Kasumi-1 (cell line): ENCODE results near the gene FKBP6.
"Not testable (repeated sequence)": the region's sequence is repeated elsewhere in the genome, so short reads cannot be mapped to it uniquely, and the experiment has no call there.

Experiments used
- DNase-seq, 2 experiments: peaks; one replicate each; lab custom pipeline; 2025; lab: John Stamatoyannopoulos, UW

The FKBP6 gene

DNA sequence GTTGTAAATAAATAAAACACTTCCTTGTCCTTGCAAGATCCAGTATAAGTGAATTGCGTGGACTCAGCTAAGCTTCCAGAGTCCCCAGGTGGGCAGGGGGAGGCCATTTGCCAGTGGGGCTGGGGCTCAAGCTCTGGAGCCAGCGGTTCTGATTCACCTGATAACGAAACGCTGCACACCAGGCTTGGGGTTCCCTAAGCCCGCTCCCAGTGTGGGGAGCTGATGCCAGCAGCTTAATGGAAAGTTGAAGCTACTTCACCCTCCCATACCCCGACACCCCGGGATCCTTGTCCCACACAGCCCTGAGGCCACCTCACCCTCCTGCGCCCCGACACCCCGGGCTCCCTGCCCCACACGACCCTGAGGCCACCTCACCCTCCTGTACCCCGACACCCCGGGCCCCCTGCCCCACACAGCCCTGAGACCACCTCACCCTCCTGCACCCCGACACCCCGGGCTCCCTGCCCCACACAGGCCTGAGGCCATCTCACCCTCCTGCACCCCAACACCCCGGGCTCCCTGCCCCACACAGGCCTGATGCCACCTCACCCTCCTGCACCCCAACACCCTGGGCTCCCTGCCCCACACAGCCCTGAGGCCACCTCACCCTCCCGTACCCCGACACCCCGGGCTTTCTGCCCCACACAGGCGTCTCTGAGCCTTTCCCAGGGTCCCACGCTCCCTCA is 30.8 kb downstream of the FKBP6 start:
- DNase-seq = no peak

DNA sequence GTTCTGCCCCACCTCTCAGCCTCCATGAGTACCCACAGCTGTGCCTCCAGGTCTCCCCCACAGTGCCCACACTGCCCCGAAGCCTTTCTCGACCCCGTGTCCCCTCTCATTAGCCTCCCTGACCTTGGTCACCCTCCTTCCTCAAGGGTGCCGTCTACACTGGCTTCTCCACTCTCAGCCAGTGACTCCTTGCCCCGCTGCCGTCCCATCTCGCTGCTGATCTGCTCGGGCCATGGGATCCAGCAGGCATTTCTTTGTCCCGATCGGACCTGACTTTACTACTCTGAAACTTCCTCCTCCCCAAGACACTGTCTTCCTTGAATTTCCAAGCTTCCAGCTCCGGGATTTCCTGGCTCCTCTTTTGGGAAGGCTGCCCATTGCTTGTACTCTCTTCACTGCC is 31.3 kb downstream of the FKBP6 start:
- DNase-seq = no peak

DNA sequence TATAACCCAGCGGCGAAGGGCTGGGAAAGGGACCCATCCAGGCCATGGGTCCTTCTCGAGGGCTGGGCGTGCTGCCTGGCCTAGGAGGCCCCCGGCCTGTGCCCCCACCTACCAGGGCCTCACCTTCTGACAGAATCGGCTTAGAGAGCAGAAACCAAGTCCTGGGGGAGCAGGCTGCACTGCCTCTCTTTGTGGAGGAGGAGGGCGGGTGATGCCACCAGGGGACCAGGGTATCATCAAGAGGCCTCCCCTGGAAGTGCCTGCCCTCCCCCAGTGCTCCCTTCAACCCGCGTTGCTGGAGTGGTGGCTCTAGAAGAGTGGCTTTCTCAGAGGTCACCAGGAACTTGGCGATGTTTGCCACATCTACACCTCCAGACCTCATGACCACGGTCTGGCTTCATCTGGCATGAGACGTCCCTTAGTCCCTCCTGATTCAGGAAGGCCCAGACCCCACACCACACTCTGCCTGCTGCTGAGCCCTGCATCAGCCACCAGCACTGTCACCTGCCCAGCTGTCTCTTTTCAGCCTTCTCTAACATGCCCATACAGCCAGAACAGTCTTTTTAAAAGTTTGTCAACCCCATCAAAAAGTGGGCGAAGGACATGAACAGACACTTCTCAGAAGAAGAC is 31.9 kb downstream of the FKBP6 start:
- DNase-seq = no peak

DNA sequence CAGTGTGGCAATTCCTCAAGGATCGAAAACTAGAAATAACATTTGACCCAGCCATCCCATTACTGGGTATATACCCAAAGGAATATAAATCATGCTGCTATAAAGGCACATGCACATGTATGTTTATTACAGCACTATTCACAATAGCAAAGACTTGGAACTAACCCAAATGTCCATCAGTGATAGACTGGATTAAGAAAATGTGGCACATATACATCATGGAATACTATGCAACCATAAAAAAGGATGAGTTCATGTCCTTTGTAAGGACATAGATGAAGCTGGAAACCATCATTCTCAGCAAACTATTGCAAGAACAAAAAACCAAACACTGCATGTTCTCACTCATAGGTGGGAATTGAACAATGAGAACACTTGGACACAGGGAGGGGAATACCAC is 32.6 kb downstream of the FKBP6 start:
- DNase-seq = not testable (repeated sequence)

DNA sequence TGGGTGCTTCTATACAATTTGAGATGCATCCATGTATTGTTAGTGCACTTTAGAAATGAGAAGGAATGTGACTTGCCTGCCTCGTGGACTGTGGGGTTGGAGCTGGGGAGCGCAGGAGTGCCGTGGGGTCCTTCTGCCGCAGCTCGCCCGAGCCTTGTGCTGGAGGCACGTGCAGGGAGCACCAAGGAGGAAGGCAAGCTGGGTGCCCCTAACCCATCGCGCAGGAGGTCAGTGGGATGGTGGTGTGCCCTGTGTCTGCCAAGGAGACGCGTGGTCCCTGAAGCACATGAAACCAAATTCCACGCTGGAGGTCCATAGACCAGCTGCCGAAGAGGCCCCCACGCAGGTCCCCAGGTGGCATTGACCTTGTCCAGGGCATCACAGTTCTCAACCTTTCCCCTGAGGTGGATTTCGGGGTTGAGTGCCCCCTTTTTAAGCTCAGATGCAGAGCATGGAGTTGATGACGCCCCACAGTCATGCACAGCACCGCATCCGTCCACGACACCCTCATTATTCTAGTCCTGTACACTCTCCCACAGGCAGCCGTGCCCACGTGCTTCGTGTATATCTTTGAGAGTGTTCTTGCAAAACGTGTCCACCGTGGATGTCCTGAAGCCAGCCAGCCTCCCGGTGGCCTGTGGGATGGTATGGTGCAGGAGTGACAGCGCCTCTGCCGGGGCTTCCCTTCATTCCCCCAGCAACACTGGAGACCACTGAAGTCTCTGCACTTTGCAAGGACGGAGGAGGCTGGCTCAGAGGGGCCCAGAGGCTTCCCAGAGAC is 35.5 kb downstream of the FKBP6 start:
- DNase-seq = no peak

DNA sequence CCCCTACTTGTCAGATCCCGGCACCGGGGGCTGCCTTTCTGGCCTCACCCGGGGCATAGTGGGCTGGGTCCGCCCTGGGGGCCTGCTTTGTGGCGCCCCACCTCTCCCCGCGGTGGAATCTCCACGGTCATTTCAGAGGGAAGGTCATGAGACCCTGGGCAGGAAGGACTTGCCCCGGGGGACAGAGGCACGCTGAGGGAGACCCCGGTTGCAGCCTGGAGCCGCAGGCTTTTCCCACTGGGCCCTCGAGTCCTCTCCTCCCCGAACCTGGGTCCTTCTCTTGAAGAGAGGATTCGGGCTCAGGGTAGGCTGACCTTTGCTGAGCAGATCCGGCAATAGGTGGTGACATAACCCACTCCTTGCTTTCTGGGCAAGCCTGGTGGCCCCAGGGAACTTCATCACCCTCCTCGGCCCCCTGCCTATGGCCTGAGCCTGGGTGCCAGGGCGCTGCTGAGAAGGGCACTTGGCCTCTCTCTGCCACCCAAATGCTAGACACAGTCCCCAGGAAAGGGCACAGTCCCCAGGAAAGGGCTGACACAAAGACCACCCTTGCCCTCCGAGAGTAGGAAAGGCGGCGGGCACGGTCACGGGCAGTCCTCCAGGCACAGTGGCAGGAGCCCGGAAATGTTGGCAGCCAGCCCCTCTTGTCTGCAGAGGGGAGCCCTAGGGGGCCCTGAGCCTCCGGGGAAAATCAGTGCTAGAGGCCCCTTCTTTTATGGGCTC is 36.2 kb downstream of the FKBP6 start:
- DNase-seq = no peak

DNA sequence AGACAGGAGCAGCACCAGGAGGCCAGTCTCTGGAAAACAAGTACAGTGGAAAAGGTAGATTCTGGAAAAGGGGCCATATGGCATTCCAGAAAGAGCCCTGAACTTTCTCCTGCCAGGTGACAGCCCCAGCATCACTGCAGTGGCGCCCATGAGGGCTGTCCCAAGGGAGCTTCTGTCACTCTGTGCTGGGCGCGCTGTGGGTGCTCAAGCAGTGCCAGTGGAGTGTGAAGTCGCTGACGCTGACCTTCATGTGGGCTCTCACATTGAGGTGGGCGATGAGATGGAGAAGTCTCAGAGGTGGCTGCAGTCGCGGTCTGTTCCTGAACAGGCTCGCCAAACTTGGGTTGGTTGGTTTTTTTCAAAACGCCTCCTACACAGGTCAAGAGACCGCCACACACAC is 38.2 kb downstream of the FKBP6 start:
- DNase-seq = no peak

DNA sequence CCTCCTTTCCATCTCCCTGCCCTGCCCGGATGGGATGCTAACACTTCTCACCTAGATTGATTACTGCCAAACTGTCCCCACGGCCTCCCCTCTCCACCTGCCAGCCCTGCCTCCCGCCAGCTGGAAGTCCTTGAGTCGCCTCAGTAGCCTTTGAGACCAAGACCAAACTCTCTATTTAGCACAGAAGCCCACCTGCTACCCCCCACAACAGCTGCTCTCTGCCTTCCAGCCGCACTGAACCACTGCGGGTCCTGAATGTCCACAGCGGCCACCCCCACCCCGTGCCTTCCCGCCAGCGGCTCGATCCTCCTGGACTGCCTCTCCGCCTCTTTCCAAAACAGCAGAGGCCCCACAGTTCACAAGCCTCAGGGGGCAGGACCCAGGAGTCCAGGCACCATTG is 39.0 kb downstream of the FKBP6 start:
- DNase-seq = no peak

DNA sequence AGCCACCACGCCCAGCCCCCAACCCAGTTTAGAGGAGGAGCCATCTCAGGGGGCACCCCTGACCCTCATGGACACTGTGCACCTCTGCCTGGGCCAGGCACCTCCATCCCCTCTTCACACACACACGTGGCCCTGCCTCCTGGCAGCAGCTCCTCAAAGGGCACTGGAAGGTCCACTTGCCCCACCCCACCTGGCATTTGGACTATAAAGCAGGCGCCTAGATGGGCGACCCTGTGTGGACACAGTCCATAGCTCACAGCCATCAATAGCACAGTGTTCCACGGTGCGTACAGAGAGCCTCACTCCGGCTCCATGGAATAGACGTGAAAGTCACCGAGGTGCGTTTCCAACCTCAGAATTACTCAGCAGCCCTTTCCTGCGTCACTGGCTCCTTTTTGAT is 41.0 kb downstream of the FKBP6 start:
- no peak for DNase-seq

DNA sequence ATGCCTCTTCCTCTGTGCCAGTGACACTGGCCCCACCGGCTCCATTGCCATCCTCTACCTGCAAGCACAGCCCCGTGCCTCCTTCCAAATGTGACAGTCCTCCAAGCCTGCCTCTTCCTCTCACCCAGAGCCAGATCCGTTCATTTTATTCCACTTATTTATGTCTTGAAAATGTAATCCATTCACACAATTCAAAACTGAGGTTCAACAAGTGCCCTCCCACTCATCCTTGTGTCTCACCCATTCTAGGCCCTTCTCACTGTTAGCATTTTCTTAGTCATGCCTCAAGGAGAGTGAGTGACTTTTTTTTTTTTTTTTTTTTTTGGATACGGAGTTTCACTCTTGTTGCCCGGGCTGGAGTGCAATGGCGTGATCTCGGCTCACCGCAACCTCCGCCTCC is 41.7 kb downstream of the FKBP6 start:
- DNase-seq = no peak

DNA sequence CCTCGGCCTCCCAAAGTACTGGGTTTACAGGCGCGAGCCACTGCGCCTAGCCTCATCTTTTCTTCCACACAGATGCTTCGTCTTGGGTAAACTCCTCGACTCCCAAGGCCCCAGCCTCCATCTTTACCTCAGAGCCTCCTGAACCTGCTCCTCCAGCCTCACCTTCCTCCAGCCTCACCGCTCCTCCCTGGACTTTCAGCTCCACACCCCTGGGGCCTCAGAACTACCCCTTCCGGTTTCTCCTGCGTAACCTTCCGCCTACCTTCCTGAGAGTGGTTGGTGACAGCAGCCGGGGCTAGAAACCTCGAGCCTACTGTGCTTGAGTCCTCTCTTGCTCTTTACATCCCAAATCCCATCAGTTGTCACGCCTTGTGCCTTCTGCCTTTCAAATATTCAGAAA is 45.8 kb downstream of the FKBP6 start:
- no peak for DNase-seq

DNA sequence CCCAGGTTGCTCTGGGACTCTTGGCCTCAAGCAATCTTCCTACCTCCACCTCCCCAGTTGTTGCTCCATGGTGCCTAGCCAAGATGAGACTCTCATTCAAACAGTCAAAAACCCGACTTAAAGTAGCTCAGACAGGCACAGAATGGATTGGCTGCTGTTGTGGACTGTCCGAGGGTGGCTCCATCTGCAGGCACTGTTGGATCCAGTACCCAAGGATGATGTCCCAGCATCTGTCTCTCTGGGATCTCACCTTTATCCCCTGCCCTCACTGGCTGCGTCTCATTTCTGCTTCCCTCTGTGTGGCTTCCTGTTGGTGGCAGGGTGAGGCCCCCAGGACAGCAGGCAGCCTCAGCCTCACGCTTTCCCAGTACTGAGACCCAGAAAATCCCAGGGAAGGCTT is 48.3 kb downstream of the FKBP6 start:
- DNase-seq = not testable (repeated sequence)

DNA sequence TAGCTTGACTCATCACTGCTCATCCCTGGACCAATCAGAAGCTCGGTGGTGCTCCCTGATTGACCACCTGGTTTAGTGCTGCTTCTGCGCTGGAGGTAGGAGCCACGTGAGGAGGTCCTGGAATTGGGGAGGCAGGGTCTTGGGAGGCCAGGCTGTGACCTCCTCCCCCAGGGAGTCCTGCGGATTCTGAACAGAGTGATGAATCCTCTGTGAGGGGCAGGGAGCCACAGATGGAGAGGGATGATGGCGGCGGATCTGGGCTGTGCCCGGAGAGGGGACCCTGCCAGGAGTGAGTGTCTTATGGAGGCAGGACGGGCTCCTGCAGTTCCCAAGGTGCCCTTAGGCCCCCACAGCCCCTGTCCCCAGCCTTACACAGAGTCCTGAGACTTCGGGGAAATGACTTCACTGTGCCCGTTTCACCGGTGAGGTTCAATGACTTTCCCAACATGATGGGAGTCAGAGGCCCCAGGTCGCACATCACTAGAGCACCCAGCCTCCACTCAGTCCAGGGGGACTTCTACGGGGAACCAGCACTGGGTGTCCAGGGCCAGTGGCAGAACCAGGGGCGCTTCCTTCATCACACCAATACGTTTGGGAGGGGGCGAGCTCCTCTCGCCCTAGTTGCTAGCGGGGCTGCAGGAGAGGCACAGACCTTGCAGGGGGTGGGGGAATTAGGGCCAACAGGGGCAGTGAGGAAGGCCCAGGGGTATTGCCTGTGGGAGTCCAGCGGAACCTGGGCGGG is 48.9 kb downstream of the FKBP6 start:
- DNase-seq = no peak

DNA sequence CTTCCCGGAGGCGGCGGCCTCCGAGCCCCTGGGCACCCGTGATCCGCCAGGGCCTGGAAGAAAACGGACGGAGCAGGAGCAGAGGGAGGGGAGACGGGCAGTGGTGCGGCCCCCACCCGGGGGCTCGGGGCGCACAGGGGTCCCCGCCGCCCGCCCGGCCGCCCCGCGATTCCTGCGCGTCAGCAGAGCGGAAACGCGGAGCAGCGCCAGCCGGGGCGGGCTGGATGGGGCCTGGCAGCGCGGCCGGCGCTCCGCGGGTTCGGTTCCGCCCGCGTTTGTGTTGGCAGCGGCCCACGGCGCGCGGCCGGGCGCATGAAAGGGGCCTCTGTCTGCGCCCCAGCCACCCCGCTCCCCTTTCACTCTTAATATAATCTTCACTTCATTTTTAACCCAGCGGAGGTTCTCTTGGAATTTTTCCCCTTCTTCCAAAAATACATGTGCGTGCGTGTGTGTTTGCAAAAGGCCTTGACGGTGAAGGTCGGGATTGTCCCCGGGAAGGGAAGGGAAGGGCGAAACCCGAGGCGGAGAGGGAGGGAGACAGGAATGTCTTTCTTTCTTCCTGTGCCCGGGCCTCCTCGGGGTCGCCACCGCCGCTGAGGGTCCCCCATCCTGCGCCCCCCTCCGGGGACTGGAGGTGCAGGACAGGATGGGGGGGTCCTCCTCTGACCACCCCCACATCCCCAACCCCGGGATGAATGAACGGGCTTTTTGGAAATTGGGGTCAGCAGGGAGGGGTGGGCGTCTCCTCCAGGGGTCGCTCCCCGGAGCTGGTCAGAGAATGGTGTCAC is 49.6 kb downstream of the FKBP6 start:
- DNase-seq = not testable (repeated sequence)

DNA sequence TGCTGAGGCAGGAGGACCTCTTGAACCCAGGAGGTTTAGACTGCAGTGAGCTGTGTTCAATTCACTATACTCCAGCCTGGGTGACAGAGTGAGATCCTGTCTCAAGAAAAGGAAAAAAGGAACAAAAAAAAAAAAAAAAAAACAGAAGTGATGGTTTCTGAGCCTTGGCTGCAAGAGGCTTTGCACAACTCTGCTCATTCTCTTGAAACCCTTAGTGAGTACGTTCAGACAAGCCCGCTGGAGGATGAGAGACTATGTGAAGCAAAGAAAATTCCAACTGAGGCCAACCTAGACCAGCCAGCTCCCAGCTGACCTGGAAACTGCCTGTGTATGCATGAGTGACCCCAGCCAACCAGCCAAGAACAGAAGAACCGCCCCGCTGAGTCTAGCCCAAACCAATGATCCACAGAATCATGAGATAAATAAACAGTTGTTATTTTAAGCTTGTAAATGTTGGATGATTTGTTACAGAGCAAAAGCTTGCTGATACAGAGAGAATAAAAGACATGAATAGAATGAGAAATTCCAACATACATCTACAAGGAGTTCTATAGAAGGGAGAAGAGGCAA is 55.1 kb downstream of the FKBP6 start:
- peak; percentile 12 to 23 for DNase-seq

DNA sequence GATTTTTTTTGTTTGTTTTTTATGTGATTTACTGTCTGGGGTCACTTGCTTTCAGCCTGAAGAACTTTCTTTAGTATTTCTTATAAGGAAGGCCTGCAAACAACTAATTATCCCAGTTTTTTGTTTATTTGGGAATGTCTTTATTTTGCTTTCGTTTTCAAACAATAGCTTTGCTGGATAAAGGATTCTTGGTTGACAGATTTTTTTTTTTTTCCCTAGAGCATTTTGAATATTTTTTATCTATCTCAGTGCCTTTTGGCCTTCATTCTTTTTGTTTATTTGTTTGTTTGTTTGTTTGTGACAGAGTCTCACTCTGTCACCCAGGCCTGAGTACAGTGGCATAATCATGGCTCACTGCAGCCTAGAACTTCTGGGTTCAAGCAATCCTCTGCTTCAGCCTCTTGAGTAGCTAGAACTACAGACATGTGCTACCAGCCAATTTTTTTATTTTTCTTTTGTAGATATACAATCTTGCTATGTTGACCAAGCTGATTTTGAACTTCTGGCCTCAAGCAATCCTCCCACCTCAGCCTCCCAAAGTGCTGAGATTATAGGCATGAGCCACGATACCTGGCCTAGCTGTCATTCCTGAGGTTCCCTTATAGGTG is 59.4 kb downstream of the FKBP6 start:
- DNase-seq = no peak

DNA sequence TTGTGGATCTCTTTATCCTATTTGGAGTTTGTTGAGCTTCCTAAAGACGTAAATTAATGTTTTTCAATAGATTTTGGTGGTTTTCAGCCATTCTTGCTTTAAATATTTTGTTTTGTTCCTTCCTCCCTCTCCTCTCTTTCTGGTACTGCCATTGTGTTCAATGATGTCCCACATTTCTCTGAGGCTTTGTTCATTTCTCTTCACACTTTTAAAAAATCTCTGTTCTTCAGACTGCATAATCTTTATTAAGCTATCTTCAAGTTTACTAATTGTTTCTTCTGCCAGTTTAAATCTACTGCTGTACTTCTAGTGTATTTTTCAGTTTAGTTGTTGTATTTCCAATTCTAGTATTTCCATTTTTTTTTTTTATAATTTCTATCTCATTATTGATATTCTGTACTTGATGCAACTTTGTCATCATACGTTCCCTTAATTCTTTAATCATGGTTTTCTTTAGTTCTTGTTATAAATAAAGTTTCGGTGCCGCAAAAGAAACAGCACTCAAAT is 60.0 kb downstream of the FKBP6 start:
- DNase-seq = no peak

DNA sequence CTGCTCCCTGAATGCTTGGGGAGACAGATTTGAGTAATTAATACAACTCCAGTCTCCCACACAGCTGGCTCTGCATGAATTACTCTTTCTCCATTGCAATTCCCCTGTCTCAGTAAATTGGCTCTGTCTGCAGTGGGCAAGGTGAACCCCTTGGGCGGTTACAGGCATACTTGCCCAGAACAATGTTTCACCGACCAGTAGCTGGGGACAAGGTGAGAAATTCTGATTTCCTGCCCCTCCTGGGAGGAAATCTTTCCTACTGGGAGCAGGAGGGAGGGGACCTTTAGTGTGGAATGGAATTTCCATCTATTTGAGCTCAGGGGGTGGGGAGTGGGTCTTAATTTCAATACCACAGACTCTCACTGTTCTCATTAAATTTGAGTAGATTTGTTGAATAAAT is 63.4 kb downstream of the FKBP6 start:
- no peak for DNase-seq

DNA sequence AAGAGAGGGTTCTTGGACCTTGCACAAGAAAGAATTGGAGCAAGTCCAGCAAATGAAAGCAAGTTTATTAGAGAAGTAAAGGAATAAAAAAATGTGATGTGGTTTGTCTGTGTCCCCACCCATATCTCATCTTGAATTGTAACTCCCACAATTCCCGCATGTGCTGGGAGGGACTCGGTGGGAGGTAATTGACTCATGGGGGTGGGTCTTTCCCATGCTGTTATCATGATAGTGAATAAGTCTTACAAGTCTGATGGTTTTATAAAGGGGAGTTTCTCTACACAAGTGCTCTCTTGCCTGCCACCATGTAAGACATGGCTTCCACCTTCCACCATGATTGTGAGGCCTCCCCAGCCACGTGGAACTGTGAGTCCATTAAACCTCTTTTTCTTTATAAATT is 66.5 kb downstream of the FKBP6 start:
- no peak for DNase-seq
